ENCODE measurements around the gene B4GALNT4.
"Not testable (repeated sequence)": the region's sequence is repeated elsewhere in the genome, so short reads cannot be mapped to it uniquely, and the experiment has no call there.

The B4GALNT4 gene

DNA sequence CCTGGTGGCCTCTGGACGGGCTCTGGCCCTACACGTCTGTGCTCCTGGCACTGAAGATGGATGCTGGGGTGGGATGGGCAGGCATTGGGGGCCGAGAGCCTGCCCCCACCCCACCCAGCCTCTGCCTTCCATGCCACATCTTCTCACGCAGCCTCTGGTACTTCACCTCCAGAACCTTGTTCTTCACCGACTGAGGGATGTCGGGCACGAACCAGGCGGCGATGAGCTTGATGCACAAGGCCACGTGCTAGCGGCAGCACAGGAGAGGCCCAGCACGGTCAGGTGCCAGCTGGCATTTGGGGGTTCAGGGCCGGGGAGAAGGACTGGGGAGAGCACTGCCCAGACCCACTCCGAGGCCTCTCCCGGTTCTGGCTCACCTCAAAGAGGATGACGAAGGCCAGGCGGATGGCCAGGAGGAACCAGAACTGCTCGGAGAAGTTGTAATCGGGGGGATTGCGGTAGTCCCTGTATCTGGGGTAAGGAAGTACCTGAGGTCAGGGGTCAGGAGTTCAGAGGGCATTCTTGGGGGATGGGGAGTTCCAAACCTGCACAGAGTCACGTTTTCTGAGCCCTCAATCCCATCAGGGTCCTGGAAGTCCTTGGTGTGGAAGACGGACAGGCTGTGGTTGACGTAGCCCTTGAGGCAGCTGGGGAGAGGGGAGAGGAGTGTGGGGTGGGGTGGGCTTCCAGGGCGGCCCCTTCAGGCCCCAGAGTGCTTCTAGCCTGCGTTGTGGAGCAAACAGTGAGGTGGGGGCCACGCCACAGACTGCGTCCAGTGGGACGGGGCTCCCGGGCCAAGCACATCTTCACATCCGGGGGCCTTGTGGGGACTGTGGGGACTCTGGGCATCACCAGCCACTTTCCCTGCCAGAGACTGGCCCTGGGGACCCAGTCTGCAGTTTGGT is 49.3 kb downstream of the B4GALNT4 start:
- no peak overlapping the region for H3K4me3 ChIP-seq (ENCODE audit: low read length)
- no peak overlapping the region for H3K4me2 ChIP-seq (ENCODE audit: low read length)
- no peak overlapping the region for H3K9ac ChIP-seq (ENCODE audit: low read depth, low read length)
- peaks cover 37% of the 10 kb centered on the region for H3K27me3 ChIP-seq (ENCODE audit: control insufficient read depth, insufficient read depth, low read length)
- H3K9me3 ChIP-seq (replicated peaks; ENCODE audit: low read length) = no peaks in the 10 kb centered on the region
- H3K36me3 ChIP-seq (ENCODE audit: insufficient read depth, low read length) = no peaks in the 10 kb centered on the region
- H3K4me1 ChIP-seq (ENCODE audit: control insufficient read depth, insufficient read depth, low read length) = peaks cover 20% of the 10 kb centered on the region

DNA sequence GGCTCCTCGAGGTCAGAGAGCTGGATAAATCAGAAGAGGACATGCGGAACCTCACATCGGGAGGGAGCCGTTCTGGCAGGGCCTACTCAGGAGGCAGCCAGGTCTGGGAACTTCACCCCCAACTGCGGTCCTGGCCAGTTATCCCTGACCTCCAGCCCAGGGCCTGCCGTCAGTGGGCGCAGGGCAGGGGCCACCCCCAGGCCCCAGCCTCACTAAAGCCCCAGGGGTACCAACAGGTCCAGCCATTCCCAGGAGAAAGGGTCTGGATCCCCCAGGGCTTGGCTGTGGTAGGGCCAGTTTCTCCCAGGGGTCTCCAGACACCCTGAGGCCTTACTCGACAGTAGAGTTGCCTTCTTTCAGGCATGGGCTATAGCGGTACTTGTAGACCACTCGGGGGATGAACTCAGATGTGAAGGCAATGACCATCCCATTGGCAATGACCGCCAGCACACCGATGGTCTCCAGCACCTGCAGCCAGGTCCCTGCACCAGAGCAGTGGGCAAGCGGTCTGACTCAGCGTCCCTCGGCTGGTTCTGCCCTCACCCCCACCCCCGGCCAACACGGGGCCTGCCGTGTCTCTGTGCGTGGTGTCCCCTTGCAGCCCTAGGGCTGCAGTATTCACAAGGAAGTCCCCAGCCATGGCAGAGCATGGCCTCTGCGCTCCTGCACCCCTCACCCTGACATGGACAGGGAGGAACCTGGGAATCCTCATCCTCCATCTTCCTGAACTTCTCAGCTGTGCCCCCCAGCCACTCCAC is 50.1 kb downstream of the B4GALNT4 start:
- Histone ChIP-seq H3K36me3 (ENCODE audit: insufficient read depth, low read length) (no peaks in the 10 kb centered on the region), H3K4me1 (ENCODE audit: control insufficient read depth, insufficient read depth, low read length) (peaks cover 20% of the 10 kb centered on the region), H3K4me2 (ENCODE audit: low read length) (no peak overlapping the region), H3K9me3 (replicated peaks; ENCODE audit: low read length) (no peaks in the 10 kb centered on the region), H3K27me3 (ENCODE audit: control insufficient read depth, insufficient read depth, low read length) (peaks cover 42% of the 10 kb centered on the region), H3K4me3 (ENCODE audit: low read length) (no peak overlapping the region), H3K9ac (ENCODE audit: low read depth, low read length) (no peak overlapping the region)

DNA sequence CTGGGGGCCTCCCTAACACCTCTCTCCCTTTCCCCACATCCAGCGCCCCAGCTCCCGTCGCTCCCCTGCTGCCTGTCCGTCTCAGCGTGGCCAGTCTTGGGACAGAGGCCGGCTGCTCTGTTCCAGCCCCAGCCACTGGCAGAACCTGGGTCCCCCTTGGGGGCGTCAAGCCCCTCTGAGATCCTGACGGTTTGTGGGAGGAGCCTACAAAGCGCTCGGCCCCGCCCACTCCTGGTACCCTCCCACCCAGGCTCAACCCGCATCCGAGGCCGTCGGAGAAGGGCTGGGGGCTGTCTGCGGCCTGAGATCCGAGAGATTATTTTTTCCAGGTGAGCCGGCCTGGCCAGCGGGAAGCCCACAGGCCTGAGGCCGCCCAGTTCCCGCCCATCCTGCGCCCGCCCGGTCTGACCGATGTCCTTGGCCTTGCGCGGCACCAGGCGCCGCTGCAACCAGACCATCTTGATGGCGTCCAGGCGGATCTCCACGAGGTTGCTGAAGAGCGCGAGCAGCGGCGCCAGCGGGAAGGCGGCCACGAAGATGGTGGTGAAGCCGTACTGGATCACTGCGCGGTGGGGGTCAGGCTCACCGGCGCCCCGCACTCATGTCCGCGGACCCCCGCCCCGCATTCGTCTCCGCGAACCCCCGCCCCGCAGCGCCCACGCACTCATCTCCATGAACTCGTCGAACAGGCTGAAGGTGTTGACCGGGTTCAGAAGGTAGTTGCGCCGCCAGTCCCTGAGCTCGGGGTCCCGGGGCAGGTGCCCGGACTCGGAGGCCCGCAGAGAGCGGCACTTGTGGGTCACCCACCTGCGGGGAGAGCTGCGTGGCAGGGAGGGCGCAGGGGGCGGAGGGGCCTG is 51.0 kb downstream of the B4GALNT4 start:
- H3K9ac ChIP-seq (ENCODE audit: low read depth, low read length) = no peak overlapping the region

GRCh38 chr11:420911-421321 is 51.6 kb downstream of the B4GALNT4 start:
- Histone ChIP-seq H3K9me3 (replicated peaks; ENCODE audit: low read length) (no peaks in the 10 kb centered on the region), H3K9ac (ENCODE audit: low read depth, low read length) (no peak overlapping the region), H3K4me2 (ENCODE audit: low read length) (no peak overlapping the region), H3K4me3 (ENCODE audit: low read length) (no peak overlapping the region), H3K36me3 (ENCODE audit: insufficient read depth, low read length) (no peaks in the 10 kb centered on the region), H3K27me3 (ENCODE audit: control insufficient read depth, insufficient read depth, low read length) (peaks cover 46% of the 10 kb centered on the region), H3K4me1 (ENCODE audit: control insufficient read depth, insufficient read depth, low read length) (peaks cover 8% of the 10 kb centered on the region)

More for the DNA sequence above, 51.0 kb downstream of the B4GALNT4 start:
- H3K27me3 ChIP-seq (ENCODE audit: control insufficient read depth, insufficient read depth, low read length) = peaks cover 46% of the 10 kb centered on the region
- no peak overlapping the region for H3K4me3 ChIP-seq (ENCODE audit: low read length)
- no peaks in the 10 kb centered on the region for H3K9me3 ChIP-seq (replicated peaks; ENCODE audit: low read length)
- peaks cover 13% of the 10 kb centered on the region for H3K4me1 ChIP-seq (ENCODE audit: control insufficient read depth, insufficient read depth, low read length)
- no peaks in the 10 kb centered on the region for H3K36me3 ChIP-seq (ENCODE audit: insufficient read depth, low read length)
- no peak overlapping the region for H3K4me2 ChIP-seq (ENCODE audit: low read length)

DNA sequence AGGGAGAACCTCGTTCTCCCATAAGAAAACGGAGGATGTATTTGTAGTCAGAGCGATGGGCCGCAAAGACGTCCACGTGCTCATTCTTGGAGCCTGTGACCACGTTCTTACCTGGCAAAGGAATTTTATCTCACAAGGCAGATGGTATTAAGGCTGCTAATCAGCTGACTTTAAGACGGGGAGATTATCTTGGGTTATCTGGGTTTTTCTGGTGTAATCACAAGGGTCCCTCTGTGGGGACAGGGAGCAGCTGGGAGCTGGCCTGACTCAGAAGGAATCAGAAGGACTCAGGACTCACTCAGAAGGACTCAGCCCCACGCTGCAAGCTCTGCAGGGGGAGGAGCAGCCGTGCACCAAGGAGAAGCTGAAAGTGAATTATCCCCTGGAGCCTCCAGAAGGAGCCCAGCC is 53.0 kb downstream of the B4GALNT4 start:
- H3K4me1 ChIP-seq (ENCODE audit: control insufficient read depth, insufficient read depth, low read length) = no peaks in the 10 kb centered on the region
- H3K9me3 ChIP-seq (replicated peaks; ENCODE audit: low read length) = no peaks in the 10 kb centered on the region
- H3K36me3 ChIP-seq (ENCODE audit: insufficient read depth, low read length) = no peaks in the 10 kb centered on the region
- H3K4me3 ChIP-seq (ENCODE audit: low read length) = no peak overlapping the region
- peaks cover 45% of the 10 kb centered on the region for H3K27me3 ChIP-seq (ENCODE audit: control insufficient read depth, insufficient read depth, low read length)
- H3K4me2 ChIP-seq (ENCODE audit: low read length) = no peak overlapping the region
- no peak overlapping the region for H3K9ac ChIP-seq (ENCODE audit: low read depth, low read length)

DNA sequence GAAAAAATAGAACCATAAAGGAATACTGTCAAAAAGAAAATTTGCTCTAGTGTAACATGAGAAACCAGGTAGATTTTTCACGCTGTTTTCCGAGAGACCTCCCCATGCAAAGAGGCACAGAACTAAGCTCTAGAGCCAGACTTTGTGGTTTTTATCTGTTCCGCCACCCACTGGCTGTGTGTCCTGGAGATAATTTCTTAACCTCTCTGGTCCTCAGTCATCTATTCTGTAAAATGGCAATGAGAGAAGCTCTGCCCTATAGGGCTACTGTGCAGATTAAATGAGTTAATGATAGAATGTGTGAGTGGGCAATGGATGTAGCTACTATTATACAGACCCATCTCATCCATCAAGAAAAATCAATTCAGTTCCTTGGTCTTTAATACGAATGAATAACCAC is 54.9 kb downstream of the B4GALNT4 start:
- no peak overlapping the region for H3K4me2 ChIP-seq (ENCODE audit: low read length)
- no peaks in the 10 kb centered on the region for H3K4me1 ChIP-seq (ENCODE audit: control insufficient read depth, insufficient read depth, low read length)
- no peaks in the 10 kb centered on the region for H3K9me3 ChIP-seq (replicated peaks; ENCODE audit: low read length)
- peaks cover 25% of the 10 kb centered on the region for H3K27me3 ChIP-seq (ENCODE audit: control insufficient read depth, insufficient read depth, low read length)
- no peak overlapping the region for H3K9ac ChIP-seq (ENCODE audit: low read depth, low read length)
- no peaks in the 10 kb centered on the region for H3K36me3 ChIP-seq (ENCODE audit: insufficient read depth, low read length)
- H3K4me3 ChIP-seq (ENCODE audit: low read length) = no peak overlapping the region

GRCh38 chr11:424766-425165 is 55.5 kb downstream of the B4GALNT4 start:
- not testable (repeated sequence) for H3K4me3 ChIP-seq (ENCODE audit: low read length); H3K4me2 ChIP-seq (ENCODE audit: low read length); H3K9me3 ChIP-seq (replicated peaks; ENCODE audit: low read length); H3K4me1 ChIP-seq (ENCODE audit: control insufficient read depth, insufficient read depth, low read length); H3K36me3 ChIP-seq (ENCODE audit: insufficient read depth, low read length); H3K9ac ChIP-seq (ENCODE audit: low read depth, low read length)
- H3K27me3 ChIP-seq (ENCODE audit: control insufficient read depth, insufficient read depth, low read length) = peaks cover 20% of the 10 kb centered on the region

DNA sequence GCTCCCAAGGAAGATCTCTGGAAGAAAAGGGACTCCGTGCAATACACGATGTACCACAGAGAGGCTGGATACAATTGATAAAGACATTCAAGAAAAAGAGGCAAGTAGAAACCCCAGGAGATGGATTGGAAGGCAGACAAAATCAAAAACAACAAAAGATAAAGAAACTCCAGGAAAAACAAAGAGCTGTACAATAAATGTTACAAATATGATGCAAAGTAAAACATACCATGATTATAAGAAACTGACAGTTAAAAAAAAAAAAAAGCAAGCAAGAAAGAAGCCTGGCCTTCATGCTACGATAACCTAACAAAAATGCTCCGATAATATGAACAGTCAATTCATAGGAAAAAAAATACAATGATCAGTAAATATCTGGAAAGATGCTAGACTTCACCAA is 56.0 kb downstream of the B4GALNT4 start:
- Histone ChIP-seq H3K9me3 (replicated peaks; ENCODE audit: low read length) (no peaks in the 10 kb centered on the region), H3K9ac (ENCODE audit: low read depth, low read length) (no peak overlapping the region), H3K36me3 (ENCODE audit: insufficient read depth, low read length) (no peaks in the 10 kb centered on the region), H3K27me3 (ENCODE audit: control insufficient read depth, insufficient read depth, low read length) (peaks cover 16% of the 10 kb centered on the region), H3K4me1 (ENCODE audit: control insufficient read depth, insufficient read depth, low read length) (no peaks in the 10 kb centered on the region), H3K4me3 (ENCODE audit: low read length) (no peak overlapping the region), H3K4me2 (ENCODE audit: low read length) (no peak overlapping the region)

GRCh38 chr11:426851-427250 is 57.6 kb downstream of the B4GALNT4 start:
- Histone ChIP-seq H3K27me3 (ENCODE audit: control insufficient read depth, insufficient read depth, low read length) (peaks cover 16% of the 10 kb centered on the region), H3K4me2 (ENCODE audit: low read length) (no peak overlapping the region)

DNA sequence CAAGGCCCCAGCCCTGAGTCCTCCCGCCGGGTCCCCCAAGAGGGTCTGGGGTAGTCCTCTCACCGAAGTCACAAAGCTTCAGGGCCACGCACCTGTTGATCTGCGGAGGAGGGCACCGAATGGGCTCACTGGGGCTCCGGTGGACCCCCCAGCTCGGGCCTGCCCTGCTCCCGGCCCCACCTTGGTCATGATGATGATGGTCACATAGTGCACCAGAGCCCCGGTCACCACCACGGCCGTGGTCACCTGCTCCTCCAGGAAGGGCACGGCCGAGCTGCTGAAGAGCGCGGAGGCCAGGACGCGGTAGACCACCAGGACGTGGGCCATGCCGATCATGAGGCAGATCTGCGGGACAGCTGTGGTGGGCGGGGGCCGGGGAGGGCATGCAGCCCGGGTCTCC is 59.0 kb downstream of the B4GALNT4 start:
- H3K9ac ChIP-seq (ENCODE audit: low read depth, low read length) = no peak overlapping the region
- H3K4me2 ChIP-seq (ENCODE audit: low read length) = no peak overlapping the region
- peaks cover 19% of the 10 kb centered on the region for H3K27me3 ChIP-seq (ENCODE audit: control insufficient read depth, insufficient read depth, low read length)

More at GRCh38 chr11:426851-427250, 57.6 kb downstream of the B4GALNT4 start:
- no peak overlapping the region for H3K4me3 ChIP-seq (ENCODE audit: low read length)
- H3K9me3 ChIP-seq (replicated peaks; ENCODE audit: low read length) = no peaks in the 10 kb centered on the region
- H3K9ac ChIP-seq (ENCODE audit: low read depth, low read length) = no peak overlapping the region
- H3K4me1 ChIP-seq (ENCODE audit: control insufficient read depth, insufficient read depth, low read length) = no peaks in the 10 kb centered on the region
- no peaks in the 10 kb centered on the region for H3K36me3 ChIP-seq (ENCODE audit: insufficient read depth, low read length)

GRCh38 chr11:429391-429790 is 60.1 kb downstream of the B4GALNT4 start:
- Histone ChIP-seq H3K9me3 (replicated peaks; ENCODE audit: low read length) (no peaks in the 10 kb centered on the region), H3K27me3 (ENCODE audit: control insufficient read depth, insufficient read depth, low read length) (peaks cover 14% of the 10 kb centered on the region), H3K36me3 (ENCODE audit: insufficient read depth, low read length) (no peaks in the 10 kb centered on the region), H3K9ac (ENCODE audit: low read depth, low read length) (no peak overlapping the region), H3K4me1 (ENCODE audit: control insufficient read depth, insufficient read depth, low read length) (no peaks in the 10 kb centered on the region), H3K4me2 (ENCODE audit: low read length) (no peak overlapping the region), H3K4me3 (ENCODE audit: low read length) (no peak overlapping the region)

More for the DNA sequence above, 59.0 kb downstream of the B4GALNT4 start:
- H3K4me1 ChIP-seq (ENCODE audit: control insufficient read depth, insufficient read depth, low read length) = no peaks in the 10 kb centered on the region
- no peak overlapping the region for H3K4me3 ChIP-seq (ENCODE audit: low read length)
- no peaks in the 10 kb centered on the region for H3K9me3 ChIP-seq (replicated peaks; ENCODE audit: low read length)
- no peaks in the 10 kb centered on the region for H3K36me3 ChIP-seq (ENCODE audit: insufficient read depth, low read length)

Data from skeletal muscle satellite cell (primary cell).